ENCODE measurements around the gene VIL1. TPM values are rescaled to one million over a fixed set of nuclear protein-coding genes. Genes with fewer than 3 reads are reported as not detected.

VIL1 gene
- total RNA-seq, result 281 and 305 TPM in 2 replicates
- long read RNA-seq, full-length matches to known transcripts, result 1,130 of 1,791 reads
- long read RNA-seq, partial matches to known transcripts, result 202 of 1,791 reads
- long read RNA-seq, other reads (novel, unspliced or antisense), result 459 of 1,791 reads

- no peaks in the 10 kb centered on the region for H3K27me3 Mint-ChIP-seq
- no peaks in the 10 kb centered on the region for H3K36me3 Mint-ChIP-seq (ENCODE audit: insufficient read depth)
- peak; percentile 45 for DNase-seq (ENCODE audit: low spot score, unreplicated experiment)
- H3K9me3 Mint-ChIP-seq (ENCODE audit: low read depth), result no peaks in the 10 kb centered on the region
- H3K4me3 Mint-ChIP-seq (ENCODE audit: low read depth), result peak within 1 kb of the TSS; percentile 75
- peak within 1 kb of the TSS; percentile 94 for H3K27ac Mint-ChIP-seq
- TF ChIP-seq CTCF (IDR thresholded peaks at IDR 0.05; ENCODE audit: unreplicated experiment), result no peak
- peaks cover 36% of the 10 kb centered on the region for H3K4me1 Mint-ChIP-seq (ENCODE audit: low read depth)
These were observed at the start of gene VIL1 for GRCh38 chr2:218418717-218419458. VIL1 (plus strand) TSS chr2:218419123; CDS start chr2:218423779, 4,656 bp downstream.

- Mint-ChIP-seq H3K27me3 (peaks cover 4% of the 10 kb centered on the region), H3K4me3 (ENCODE audit: low read depth) (peak overlapping the region; percentile 21), H3K9me3 (ENCODE audit: low read depth) (no peaks in the 10 kb centered on the region), H3K36me3 (ENCODE audit: insufficient read depth) (no peaks in the 10 kb centered on the region), H3K4me1 (ENCODE audit: low read depth) (peaks cover 1% of the 10 kb centered on the region), H3K27ac (no peak overlapping the region)
- no peak for TF ChIP-seq CTCF (IDR thresholded peaks at IDR 0.05; ENCODE audit: unreplicated experiment)
- DNase-seq (ENCODE audit: low spot score, unreplicated experiment), result no peak
These were observed 49.6 kb upstream of the VIL1 start for GRCh38 chr2:218369330-218369729.

- Mint-ChIP-seq H3K27ac (no peak overlapping the region), H3K4me3 (ENCODE audit: low read depth) (no peak overlapping the region), H3K27me3 (peaks cover 4% of the 10 kb centered on the region), H3K36me3 (ENCODE audit: insufficient read depth) (no peaks in the 10 kb centered on the region), H3K9me3 (ENCODE audit: low read depth) (no peaks in the 10 kb centered on the region), H3K4me1 (ENCODE audit: low read depth) (peaks cover 1% of the 10 kb centered on the region)
- no peak for DNase-seq (ENCODE audit: low spot score, unreplicated experiment)
- no peak for TF ChIP-seq CTCF (IDR thresholded peaks at IDR 0.05; ENCODE audit: unreplicated experiment)
These were observed 48.4 kb upstream of the VIL1 start for GRCh38 chr2:218370410-218371063.

- Mint-ChIP-seq H3K27ac (no peak overlapping the region), H3K9me3 (ENCODE audit: low read depth) (no peaks in the 10 kb centered on the region), H3K4me3 (ENCODE audit: low read depth) (no peak overlapping the region), H3K4me1 (ENCODE audit: low read depth) (peaks cover 1% of the 10 kb centered on the region), H3K36me3 (ENCODE audit: insufficient read depth) (no peaks in the 10 kb centered on the region), H3K27me3 (peaks cover 4% of the 10 kb centered on the region)
- no peak for DNase-seq (ENCODE audit: low spot score, unreplicated experiment)
- no peak for TF ChIP-seq CTCF (IDR thresholded peaks at IDR 0.05; ENCODE audit: unreplicated experiment)
These were observed 47.0 kb upstream of the VIL1 start for GRCh38 chr2:218371983-218372350.

- TF ChIP-seq CTCF (IDR thresholded peaks at IDR 0.05; ENCODE audit: unreplicated experiment), result no peak
- Mint-ChIP-seq H3K9me3 (ENCODE audit: low read depth) (no peaks in the 10 kb centered on the region), H3K27ac (no peak overlapping the region), H3K4me3 (ENCODE audit: low read depth) (no peak overlapping the region), H3K36me3 (ENCODE audit: insufficient read depth) (no peaks in the 10 kb centered on the region), H3K4me1 (ENCODE audit: low read depth) (no peaks in the 10 kb centered on the region), H3K27me3 (peaks cover 4% of the 10 kb centered on the region)
- DNase-seq (ENCODE audit: low spot score, unreplicated experiment), result no peak
These were observed 44.1 kb upstream of the VIL1 start for GRCh38 chr2:218374795-218375194.

All from progenitor cell of endocrine pancreas (in vitro differentiated cells).